Kidney (tissue), 14 donors: ENCODE measurements around the gene TCF23. TPM values are rescaled to one million over a fixed set of nuclear protein-coding genes. Genes with fewer than 3 reads are reported as not detected.

Source experiments
- DNase-seq, 5 donors: peaks; one replicate each; pipeline ENCODE4 v3.0.0-alpha.2; 2013 to 2020
- FAIRE-seq: peaks from 2 replicates; lab custom pipeline; 2012; peaks lifted over from hg19 to GRCh38; lab: Jason Lieb, UNC
- H3K27ac ChIP-seq, 2 donors: one replicate each; pipeline ENCODE4 v1.7.0; 2013; ENCODE audit warnings: low read depth in 2 of 2, low read length in 2 of 2, inconsistent platforms in 1 of 2
- H3K27me3 ChIP-seq: one replicate; pipeline ENCODE4 v1.7.1; 2013; ENCODE audit warnings: low read length, inconsistent platforms; ENCODE audit not compliant: control insufficient read depth, insufficient read depth
- H3K36me3 ChIP-seq, 3 donors: one replicate each; pipeline versions ENCODE4 v1.7.0 to v1.7.1; 2013; ENCODE audit warnings: low read length in 3 of 3, control low read depth in 1 of 3, inconsistent platforms in 1 of 3; ENCODE audit not compliant: insufficient read depth in 3 of 3, control insufficient read depth in 2 of 3
- H3K4me1 ChIP-seq, 3 donors: one replicate each; pipeline versions ENCODE4 v1.7.0 to v1.7.1; 2013; ENCODE audit warnings: low read length in 3 of 3, inconsistent platforms in 1 of 3, low read depth in 1 of 3; ENCODE audit not compliant: control insufficient read depth in 2 of 3, insufficient read depth in 2 of 3
- H3K4me3 ChIP-seq, 3 donors: one replicate each; pipeline versions ENCODE4 v1.7.0 to v1.8.1; 2013; ENCODE audit warnings: low read length in 3 of 3, control low read depth in 1 of 3, inconsistent platforms in 1 of 3
- H3K9ac ChIP-seq, 3 donors: one replicate each; pipeline versions ENCODE4 v1.7.0 to v1.7.1; 2013; ENCODE audit warnings: low read length in 3 of 3, control low read depth in 1 of 3, inconsistent platforms in 1 of 3
- H3K9me3 ChIP-seq, 3 donors: one replicate each; pipeline versions ENCODE4 v1.7.0 to v1.7.1; 2013; ENCODE audit warnings: low read length in 3 of 3, control low read depth in 1 of 3, inconsistent platforms in 1 of 3; ENCODE audit not compliant: control insufficient read depth in 2 of 3, insufficient read depth in 1 of 3
- intact Hi-C: fragments of 100-400 bp; cut with DNase I; formaldehyde crosslinking; loops from one replicate; pipeline ENCODE4 v1.11.1; 2022
- polyA plus RNA-seq: library from polyadenylated mRNA; stranded (reverse); fragments of 350-450 nt; fragmentation: Illumina TruSeq; extraction: RNeasy Lipid Tissue Mini Kit (QIAGEN cat#74804); gene quantifications from one replicate; pipeline ENCODE4 v1.2.3, GENCODE V29; 2014; ENCODE audit warnings: low read depth, low replicate concordance; ENCODE audit not compliant: insufficient read depth
- total RNA-seq: library from RNA; stranded (reverse); fragmentation: NEBNext Ultra II Directional; extraction: Animal tissue kit (Norgen Biotek cat#: 25700); gene quantifications from one replicate; pipeline ENCODE4 v1.2.1, GENCODE V29; 2021
- TF ChIP-seq, protein P1 (sequence below): IDR thresholded peaks from 3 replicates; pipeline ENCODE4 v1.5.1; 2012; ENCODE audit warnings: mild to moderate bottlenecking, moderate library complexity, borderline replicate concordance; ENCODE audit not compliant: insufficient read depth; ENCODE audit errors: extremely low read depth
- donor health status: control.
- donor health status: control.
- donor health status: control.
- donor health status: control.
- donor health status: control.
- donor health status: DM: yes; HTN: yes; CAD: no.
- donor health status: Normal renal cell carcinoma (clear cell type).

The TCF23 gene
- total and polyA plus RNA-seq, 2 donors from 2014 or later: 0.38 TPM; not detected in 1

DNA sequence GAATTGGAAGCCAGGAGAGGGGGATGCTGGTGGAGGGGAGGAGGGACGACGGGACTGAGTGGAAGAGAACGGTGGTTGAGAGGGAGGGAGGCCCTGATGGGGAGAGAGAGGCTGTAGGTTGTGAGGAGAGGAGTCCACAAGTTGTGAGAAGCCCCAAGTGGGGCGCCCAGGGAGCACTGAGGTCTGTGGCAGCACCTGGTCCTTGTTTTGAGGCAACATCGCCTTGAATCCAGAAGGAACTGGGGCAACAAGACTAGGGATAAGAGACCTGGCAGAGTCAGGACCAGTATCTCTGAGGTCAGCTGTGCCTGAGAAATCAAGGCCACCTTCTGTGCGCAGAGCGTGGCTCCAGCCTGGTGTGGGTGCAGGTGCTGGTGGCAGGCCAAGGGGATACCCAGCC lies 10.7 kb upstream of the TCF23 start:
- FAIRE-seq: no peak
- peaks cover 0 to 8% (median 6%) of the 10 kb centered on the region in 3 donors for H3K4me1 ChIP-seq
- H3K27me3 ChIP-seq: no peaks in the 10 kb centered on the region
- no peak overlapping the region for H3K9ac ChIP-seq
- peak in 1 of 5 donors; percentile 43 for DNase-seq
- TF ChIP-seq, protein P1, sequence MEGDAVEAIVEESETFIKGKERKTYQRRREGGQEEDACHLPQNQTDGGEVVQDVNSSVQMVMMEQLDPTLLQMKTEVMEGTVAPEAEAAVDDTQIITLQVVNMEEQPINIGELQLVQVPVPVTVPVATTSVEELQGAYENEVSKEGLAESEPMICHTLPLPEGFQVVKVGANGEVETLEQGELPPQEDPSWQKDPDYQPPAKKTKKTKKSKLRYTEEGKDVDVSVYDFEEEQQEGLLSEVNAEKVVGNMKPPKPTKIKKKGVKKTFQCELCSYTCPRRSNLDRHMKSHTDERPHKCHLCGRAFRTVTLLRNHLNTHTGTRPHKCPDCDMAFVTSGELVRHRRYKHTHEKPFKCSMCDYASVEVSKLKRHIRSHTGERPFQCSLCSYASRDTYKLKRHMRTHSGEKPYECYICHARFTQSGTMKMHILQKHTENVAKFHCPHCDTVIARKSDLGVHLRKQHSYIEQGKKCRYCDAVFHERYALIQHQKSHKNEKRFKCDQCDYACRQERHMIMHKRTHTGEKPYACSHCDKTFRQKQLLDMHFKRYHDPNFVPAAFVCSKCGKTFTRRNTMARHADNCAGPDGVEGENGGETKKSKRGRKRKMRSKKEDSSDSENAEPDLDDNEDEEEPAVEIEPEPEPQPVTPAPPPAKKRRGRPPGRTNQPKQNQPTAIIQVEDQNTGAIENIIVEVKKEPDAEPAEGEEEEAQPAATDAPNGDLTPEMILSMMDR: no peak
- H3K36me3 ChIP-seq: no peaks in the 10 kb centered on the region
- no peak overlapping the region for H3K27ac ChIP-seq
- intact Hi-C loops: no loop called here
- no peak overlapping the region for H3K4me3 ChIP-seq
- no peaks in the 10 kb centered on the region for H3K9me3 ChIP-seq

DNA sequence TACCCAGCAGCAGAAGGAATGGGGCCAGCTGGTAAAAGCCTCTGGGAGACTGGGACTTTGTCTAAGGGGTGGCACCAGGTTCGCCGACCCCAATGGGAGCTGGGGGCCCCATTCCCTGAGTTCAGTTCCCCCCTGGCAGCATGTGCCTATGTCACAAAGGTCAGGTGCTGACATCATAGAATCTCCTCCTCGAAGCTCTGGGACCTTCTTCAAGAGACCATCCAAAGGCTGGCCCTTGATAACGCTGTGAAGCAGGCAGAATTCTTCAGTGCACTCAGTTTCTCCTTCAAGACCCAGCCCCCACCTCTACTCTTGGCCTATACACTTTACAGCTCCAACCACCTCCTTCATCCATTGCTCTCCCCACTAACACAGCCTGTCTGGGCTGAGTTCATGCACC lies 9.5 kb upstream of the TCF23 start, which contains the start of gene PRR30:
TSS of gene PRR30 (minus strand) at position 101 of the 400 bp plus-strand sequence. CDS start 1,081 bp downstream, outside the sequence.
- Histone ChIP-seq H3K4me3 (no peak within 1 kb of the TSS), H3K36me3 (no peaks in the 10 kb centered on the region), H3K27ac (no peak within 1 kb of the TSS), H3K27me3 (no peaks in the 10 kb centered on the region), H3K9me3 (no peaks in the 10 kb centered on the region), H3K4me1 (no peaks in the 10 kb centered on the region), H3K9ac (no peak within 1 kb of the TSS)
- FAIRE-seq: no peak
- TF ChIP-seq, protein P1: no peak
- intact Hi-C loops: no loop called here
- DNase-seq: peak in 1 of 5 donors; percentile 20

DNA sequence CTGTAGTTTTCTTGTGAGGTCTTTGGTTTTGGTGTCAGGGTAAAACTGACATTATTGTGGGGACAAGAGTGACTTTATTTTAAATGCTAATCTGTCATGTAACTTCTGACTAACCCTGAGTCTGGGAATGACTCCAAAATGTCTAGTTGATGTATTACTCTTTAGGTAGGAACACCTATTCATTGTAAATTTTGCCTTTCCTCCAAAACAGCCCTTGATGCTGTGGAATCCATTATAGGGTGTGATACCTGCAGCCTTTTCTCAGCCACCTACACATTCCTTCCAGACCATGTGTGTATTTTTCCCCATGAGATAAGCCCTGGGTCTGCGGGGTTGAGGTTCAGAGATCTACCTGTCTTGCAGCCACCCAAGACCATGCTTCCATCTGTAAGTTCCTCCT lies 5.5 kb upstream of the TCF23 start:
- no peak overlapping the region for H3K27ac ChIP-seq
- FAIRE-seq: no peak
- TF ChIP-seq, protein P1: no peak
- no peak overlapping the region for H3K4me3 ChIP-seq
- no peak for DNase-seq
- no peaks in the 10 kb centered on the region for H3K9me3 ChIP-seq
- no peaks in the 10 kb centered on the region for H3K36me3 ChIP-seq
- intact Hi-C loops: no loop called here
- no peak overlapping the region for H3K9ac ChIP-seq
- H3K27me3 ChIP-seq: no peaks in the 10 kb centered on the region
- no peaks in the 10 kb centered on the region for H3K4me1 ChIP-seq

DNA sequence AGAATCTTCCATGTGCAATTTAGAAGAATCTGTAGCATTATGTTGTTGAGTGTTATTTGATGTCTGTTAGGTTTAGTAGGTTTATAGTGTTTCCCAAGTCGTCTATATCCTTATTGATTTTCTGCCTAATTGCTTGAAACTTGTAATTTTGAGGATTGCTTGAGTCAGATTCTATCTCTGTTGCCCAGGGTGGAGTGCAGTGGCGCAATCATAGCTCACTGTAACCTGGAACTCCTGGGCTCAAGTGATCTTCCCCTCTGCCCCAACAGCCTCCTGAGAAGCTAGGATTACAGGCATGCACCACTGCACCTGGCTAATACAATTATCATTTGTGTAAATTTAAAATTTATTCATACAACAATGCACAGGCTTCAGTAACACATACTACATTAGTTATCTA lies 3.1 kb upstream of the TCF23 start:
- FAIRE-seq: no peak
- no peak for DNase-seq

More for the DNA sequence above, 3.1 kb upstream of the TCF23 start:
- H3K9ac ChIP-seq: no peak overlapping the region
- no peaks in the 10 kb centered on the region for H3K9me3 ChIP-seq
- no peaks in the 10 kb centered on the region for H3K4me1 ChIP-seq
- no peaks in the 10 kb centered on the region for H3K36me3 ChIP-seq
- intact Hi-C loops: no loop called here
- H3K27me3 ChIP-seq: no peaks in the 10 kb centered on the region
- no peak overlapping the region for H3K4me3 ChIP-seq
- no peak overlapping the region for H3K27ac ChIP-seq
- TF ChIP-seq, protein P1: no peak
